ENCODE results near the gene CCNL1. TPM values are rescaled to one million over a fixed set of nuclear protein-coding genes. Genes with fewer than 3 reads are reported as not detected.

Gene CCNL1
- total RNA-seq, 1 donor from 2014 or later, result 116 TPM

- Mint-ChIP-seq H3K27me3 (ENCODE audit: unreplicated experiment) (no peaks in the 10 kb centered on the region), H3K27ac (ENCODE audit: unreplicated experiment) (no peak overlapping the region), H3K36me3 (ENCODE audit: unreplicated experiment) (no peaks in the 10 kb centered on the region), H3K4me3 (ENCODE audit: unreplicated experiment) (no peak overlapping the region), H3K9me3 (ENCODE audit: unreplicated experiment) (no peaks in the 10 kb centered on the region), H3K4me1 (ENCODE audit: unreplicated experiment) (peaks cover 29% of the 10 kb centered on the region)
- no peak for TF ChIP-seq CTCF (IDR thresholded peaks at IDR 0.05)
- DNase-seq (ENCODE audit: extremely low spot score, unreplicated experiment), result no peak
Measured at GRCh38 chr3:157122832-157123427, 37.0 kb downstream of the CCNL1 start.

- DNase-seq (ENCODE audit: extremely low spot score, unreplicated experiment), result no peak
- no peak for TF ChIP-seq CTCF (IDR thresholded peaks at IDR 0.05)
- Mint-ChIP-seq H3K4me1 (ENCODE audit: unreplicated experiment) (peaks cover 24% of the 10 kb centered on the region), H3K9me3 (ENCODE audit: unreplicated experiment) (no peaks in the 10 kb centered on the region), H3K4me3 (ENCODE audit: unreplicated experiment) (no peak overlapping the region), H3K27ac (ENCODE audit: unreplicated experiment) (no peak overlapping the region), H3K36me3 (ENCODE audit: unreplicated experiment) (no peaks in the 10 kb centered on the region), H3K27me3 (ENCODE audit: unreplicated experiment) (no peaks in the 10 kb centered on the region)
Measured at GRCh38 chr3:157122116-157122515, 37.8 kb downstream of the CCNL1 start.

GRCh38 chr3:157121522-157121921, 38.4 kb downstream of the CCNL1 start:
- DNase-seq (ENCODE audit: extremely low spot score, unreplicated experiment), result no peak
- no peak overlapping the region for H3K4me3 Mint-ChIP-seq (ENCODE audit: unreplicated experiment)
- H3K9me3 Mint-ChIP-seq (ENCODE audit: unreplicated experiment), result no peaks in the 10 kb centered on the region
- no peak overlapping the region for H3K27ac Mint-ChIP-seq (ENCODE audit: unreplicated experiment)
- peaks cover 24% of the 10 kb centered on the region for H3K4me1 Mint-ChIP-seq (ENCODE audit: unreplicated experiment)
- no peaks in the 10 kb centered on the region for H3K27me3 Mint-ChIP-seq (ENCODE audit: unreplicated experiment)
- TF ChIP-seq CTCF (IDR thresholded peaks at IDR 0.05), result no peak
- H3K36me3 Mint-ChIP-seq (ENCODE audit: unreplicated experiment), result no peaks in the 10 kb centered on the region

- Mint-ChIP-seq H3K4me3 (ENCODE audit: unreplicated experiment) (no peak overlapping the region), H3K9me3 (ENCODE audit: unreplicated experiment) (no peaks in the 10 kb centered on the region), H3K36me3 (ENCODE audit: unreplicated experiment) (no peaks in the 10 kb centered on the region), H3K27me3 (ENCODE audit: unreplicated experiment) (no peaks in the 10 kb centered on the region), H3K4me1 (ENCODE audit: unreplicated experiment) (peaks cover 21% of the 10 kb centered on the region), H3K27ac (ENCODE audit: unreplicated experiment) (no peak overlapping the region)
- TF ChIP-seq CTCF (IDR thresholded peaks at IDR 0.05), result no peak
- no peak for DNase-seq (ENCODE audit: extremely low spot score, unreplicated experiment)
Measured at GRCh38 chr3:157120071-157120892, 39.7 kb downstream of the CCNL1 start.

- no peaks in the 10 kb centered on the region for H3K36me3 Mint-ChIP-seq (ENCODE audit: unreplicated experiment)
- DNase-seq (ENCODE audit: extremely low spot score, unreplicated experiment), result no peak
- no peak for TF ChIP-seq CTCF (IDR thresholded peaks at IDR 0.05)
- H3K27me3 Mint-ChIP-seq (ENCODE audit: unreplicated experiment), result no peaks in the 10 kb centered on the region
- H3K4me1 Mint-ChIP-seq (ENCODE audit: unreplicated experiment), result peaks cover 16% of the 10 kb centered on the region
- no peaks in the 10 kb centered on the region for H3K9me3 Mint-ChIP-seq (ENCODE audit: unreplicated experiment)
- H3K27ac Mint-ChIP-seq (ENCODE audit: unreplicated experiment), result no peak overlapping the region
- no peak overlapping the region for H3K4me3 Mint-ChIP-seq (ENCODE audit: unreplicated experiment)
Measured at GRCh38 chr3:157119369-157119951, 40.5 kb downstream of the CCNL1 start.
